Esophagus squamous epithelium (tissue), 4 donors: ENCODE results near the gene PDZD7.

Source experiments
- POLR2A ChIP-seq, 4 donors: fragments of 450-650 bp; IDR thresholded peaks; one replicate each; pipeline ENCODE4 v1.6.1; 2017; ENCODE audit warnings: antibody characterized with exemption in 4 of 4, mild to moderate bottlenecking in 4 of 4, moderate library complexity in 3 of 4
- TF ChIP-seq, protein P1 (sequence below), 6 experiments: fragments of 450-650 bp in 4 of 6; fragments of 200-600 bp in 2 of 6; sonication (generic) in 2 of 6; IDR thresholded peaks; one replicate each; pipeline ENCODE4 v1.5.1; 2016 to 2019; ENCODE audit warnings: antibody characterized with exemption in 6 of 6, mild to moderate bottlenecking in 4 of 6, moderate library complexity in 4 of 6

DNA sequence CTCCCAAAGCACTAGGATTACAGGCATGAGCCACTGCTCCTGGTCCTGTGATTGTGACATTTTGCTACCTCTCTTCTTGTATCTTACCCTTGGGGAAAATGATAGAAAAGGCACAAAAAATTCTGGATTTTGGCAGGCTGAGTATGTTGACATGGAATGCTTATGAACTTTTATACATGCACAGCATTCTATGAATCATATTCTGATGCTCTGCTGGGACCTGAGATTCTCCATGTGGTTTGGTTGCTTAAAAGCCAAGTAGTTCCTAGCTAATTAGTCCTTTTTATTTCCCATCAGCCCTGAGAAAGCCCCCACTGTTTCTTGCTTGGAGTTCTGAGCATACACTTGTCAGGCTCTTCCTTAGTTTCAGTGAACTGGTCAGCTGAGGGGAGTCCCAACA lies 22.6 kb upstream of the PDZD7 start:
- TF ChIP-seq, protein P1, sequence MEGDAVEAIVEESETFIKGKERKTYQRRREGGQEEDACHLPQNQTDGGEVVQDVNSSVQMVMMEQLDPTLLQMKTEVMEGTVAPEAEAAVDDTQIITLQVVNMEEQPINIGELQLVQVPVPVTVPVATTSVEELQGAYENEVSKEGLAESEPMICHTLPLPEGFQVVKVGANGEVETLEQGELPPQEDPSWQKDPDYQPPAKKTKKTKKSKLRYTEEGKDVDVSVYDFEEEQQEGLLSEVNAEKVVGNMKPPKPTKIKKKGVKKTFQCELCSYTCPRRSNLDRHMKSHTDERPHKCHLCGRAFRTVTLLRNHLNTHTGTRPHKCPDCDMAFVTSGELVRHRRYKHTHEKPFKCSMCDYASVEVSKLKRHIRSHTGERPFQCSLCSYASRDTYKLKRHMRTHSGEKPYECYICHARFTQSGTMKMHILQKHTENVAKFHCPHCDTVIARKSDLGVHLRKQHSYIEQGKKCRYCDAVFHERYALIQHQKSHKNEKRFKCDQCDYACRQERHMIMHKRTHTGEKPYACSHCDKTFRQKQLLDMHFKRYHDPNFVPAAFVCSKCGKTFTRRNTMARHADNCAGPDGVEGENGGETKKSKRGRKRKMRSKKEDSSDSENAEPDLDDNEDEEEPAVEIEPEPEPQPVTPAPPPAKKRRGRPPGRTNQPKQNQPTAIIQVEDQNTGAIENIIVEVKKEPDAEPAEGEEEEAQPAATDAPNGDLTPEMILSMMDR (IDR thresholded peaks at IDR 0.05): no peak
- no peak for TF ChIP-seq POLR2A (IDR thresholded peaks at IDR 0.05)
